Esophagus (tissue), 2 donors: ENCODE measurements around the gene TNMD. TPM values are rescaled to one million over a fixed set of nuclear protein-coding genes. Genes with fewer than 3 reads are reported as not detected.

ENCODE experiments used
- H3K27ac ChIP-seq, 2 donors: one replicate each; pipeline ENCODE4 v1.5.1; 2013; ENCODE audit warnings: low read depth in 2 of 2, mild to moderate bottlenecking in 2 of 2, inconsistent platforms in 1 of 2, low read length in 1 of 2, moderate library complexity in 1 of 2
- H3K27me3 ChIP-seq, 2 donors: one replicate each; pipeline ENCODE4 v1.6.1; 2013; ENCODE audit warnings: low read length in 2 of 2, control low read depth in 1 of 2, mild to moderate bottlenecking in 1 of 2; ENCODE audit not compliant: insufficient read depth in 2 of 2, control insufficient read depth in 1 of 2
- H3K36me3 ChIP-seq, 2 donors: one replicate each; pipeline ENCODE4 v1.6.1; 2013; ENCODE audit warnings: low read length in 1 of 2; ENCODE audit not compliant: control insufficient read depth in 2 of 2, insufficient read depth in 2 of 2
- H3K4me1 ChIP-seq, 2 donors: one replicate each; pipeline ENCODE4 v1.6.1; 2013; ENCODE audit warnings: low read length in 1 of 2; ENCODE audit not compliant: control insufficient read depth in 2 of 2, insufficient read depth in 2 of 2
- H3K4me3 ChIP-seq, 2 donors: one replicate each; pipeline ENCODE4 v1.5.1; 2013; ENCODE audit warnings: low read length in 2 of 2, mild to moderate bottlenecking in 2 of 2, low read depth in 1 of 2, moderate library complexity in 1 of 2
- H3K9me3 ChIP-seq, 2 donors: one replicate each; pipeline ENCODE4 v1.6.1; 2013; ENCODE audit warnings: mild to moderate bottlenecking in 2 of 2, low read depth in 1 of 2, low read length in 1 of 2, moderate library complexity in 1 of 2; ENCODE audit not compliant: control insufficient read depth in 2 of 2, insufficient read depth in 1 of 2
- WGBS, 2 donors: extraction: QIAGEN DNeasy Blood & Tissue Kit; methylation state at CpG; one replicate each; pipeline ENCODE4 v1.1.7; 2013; 5-methylcytosine and 5-hydroxymethylcytosine counted together
- polyA plus RNA-seq, 2 donors: library from polyadenylated mRNA; stranded (reverse); fragments of 200-250 nt; gene quantifications; one replicate each; pipeline ENCODE4 v1.2.3, GENCODE V29; 2013
- donor health status: healthy with polysubstance abuse.
- donor health status: Bipolar disorder and iron deficiency.

TNMD gene
- polyA plus RNA-seq, 2 donors = 0.33 TPM; not detected in 1

- no peaks in the 10 kb centered on the region for H3K27me3 ChIP-seq
- H3K4me3 ChIP-seq = no peak overlapping the region
- H3K36me3 ChIP-seq = no peaks in the 10 kb centered on the region
- no peak overlapping the region for H3K27ac ChIP-seq
- no peaks in the 10 kb centered on the region for H3K4me1 ChIP-seq
- WGBS, 2 donors = 42 to 45% methylated on average over 3 of the region's 3 CpGs
- H3K9me3 ChIP-seq = no peaks in the 10 kb centered on the region
Observed at GRCh38 chrX:100642290-100642689, 57.6 kb downstream of the TNMD start.

GRCh38 chrX:100643212-100643611 lies 58.5 kb downstream of the TNMD start:
- no peaks in the 10 kb centered on the region for H3K9me3 ChIP-seq
- H3K27me3 ChIP-seq = no peaks in the 10 kb centered on the region
- WGBS, 2 donors = 53 to 82% methylated on average over 11 of the region's 11 CpGs
- peak overlapping the region; percentile 79 to 95 for H3K27ac ChIP-seq
- H3K4me1 ChIP-seq = no peaks in the 10 kb centered on the region
- H3K4me3 ChIP-seq = no peak overlapping the region
- H3K36me3 ChIP-seq = no peaks in the 10 kb centered on the region

GRCh38 chrX:100643956-100644860 lies 59.5 kb downstream of the TNMD start, which contains the start of gene SRPX2:
Gene SRPX2, plus strand, starts transcription at chrX:100644199. Its CDS starts 2,124 bp downstream, at chrX:100646323.
- no peaks in the 10 kb centered on the region for H3K9me3 ChIP-seq
- H3K36me3 ChIP-seq = no peaks in the 10 kb centered on the region
- H3K27me3 ChIP-seq = no peaks in the 10 kb centered on the region
- 26 to 43% methylated on average over 11 of the region's 11 CpGs for WGBS, 2 donors
- H3K4me3 ChIP-seq = peak within 1 kb of the TSS; percentile 37 to 45
- no peaks in the 10 kb centered on the region for H3K4me1 ChIP-seq
- peak within 1 kb of the TSS; percentile 79 to 95 for H3K27ac ChIP-seq

GRCh38 chrX:100645106-100645505 lies 60.4 kb downstream of the TNMD start:
- 61 to 70% methylated on average over 4 of the region's 4 CpGs for WGBS, 2 donors

GRCh38 chrX:100647095-100647494 lies 62.4 kb downstream of the TNMD start:
- H3K4me3 ChIP-seq = no peak overlapping the region
- H3K27me3 ChIP-seq = no peaks in the 10 kb centered on the region
- peak overlapping the region in 1 of 2 donors; percentile 8 for H3K27ac ChIP-seq
- H3K9me3 ChIP-seq = no peaks in the 10 kb centered on the region
- 23 to 44% methylated on average over 1 of the region's 1 CpG for WGBS, 2 donors
- peaks cover 0 to 3% of the 10 kb centered on the region in 2 donors for H3K4me1 ChIP-seq
- no peaks in the 10 kb centered on the region for H3K36me3 ChIP-seq

More at GRCh38 chrX:100645106-100645505, 60.4 kb downstream of the TNMD start:
- Histone ChIP-seq H3K4me3 (peak overlapping the region in 1 of 2 donors; percentile 16), H3K27ac (peak overlapping the region in 1 of 2 donors; percentile 20), H3K36me3 (no peaks in the 10 kb centered on the region), H3K27me3 (no peaks in the 10 kb centered on the region), H3K4me1 (peaks cover 0 to 3% of the 10 kb centered on the region in 2 donors), H3K9me3 (no peaks in the 10 kb centered on the region)

- H3K36me3 ChIP-seq = no peaks in the 10 kb centered on the region
- WGBS, 2 donors = 38 to 85% methylated on average over 2 of the region's 2 CpGs
- H3K9me3 ChIP-seq = no peaks in the 10 kb centered on the region
- H3K4me3 ChIP-seq = no peak overlapping the region
- H3K27ac ChIP-seq = no peak overlapping the region
- H3K27me3 ChIP-seq = no peaks in the 10 kb centered on the region
- peaks cover 0 to 3% of the 10 kb centered on the region in 2 donors for H3K4me1 ChIP-seq
Observed at GRCh38 chrX:100647739-100648138, 63.0 kb downstream of the TNMD start.

GRCh38 chrX:100648458-100649417 lies 64.0 kb downstream of the TNMD start:
- 63 to 73% methylated on average over 8 of the region's 8 CpGs for WGBS, 2 donors
- Histone ChIP-seq H3K36me3 (no peaks in the 10 kb centered on the region), H3K4me3 (no peak overlapping the region), H3K4me1 (peaks cover 0 to 3% of the 10 kb centered on the region in 2 donors), H3K9me3 (no peaks in the 10 kb centered on the region), H3K27ac (peak overlapping the region; percentile 54 to 56), H3K27me3 (no peaks in the 10 kb centered on the region)
